GM21526 (cell line): ENCODE data around the gene PIM3.

Experiments used
- ATAC-seq: cut with Tn5 transposase; IDR thresholded peaks from one replicate; pipeline ENCODE4 v1.9.1; 2021; ENCODE audit warnings: moderate library complexity; ENCODE audit not compliant: unreplicated experiment, low FRiP score

PIM3 gene

DNA sequence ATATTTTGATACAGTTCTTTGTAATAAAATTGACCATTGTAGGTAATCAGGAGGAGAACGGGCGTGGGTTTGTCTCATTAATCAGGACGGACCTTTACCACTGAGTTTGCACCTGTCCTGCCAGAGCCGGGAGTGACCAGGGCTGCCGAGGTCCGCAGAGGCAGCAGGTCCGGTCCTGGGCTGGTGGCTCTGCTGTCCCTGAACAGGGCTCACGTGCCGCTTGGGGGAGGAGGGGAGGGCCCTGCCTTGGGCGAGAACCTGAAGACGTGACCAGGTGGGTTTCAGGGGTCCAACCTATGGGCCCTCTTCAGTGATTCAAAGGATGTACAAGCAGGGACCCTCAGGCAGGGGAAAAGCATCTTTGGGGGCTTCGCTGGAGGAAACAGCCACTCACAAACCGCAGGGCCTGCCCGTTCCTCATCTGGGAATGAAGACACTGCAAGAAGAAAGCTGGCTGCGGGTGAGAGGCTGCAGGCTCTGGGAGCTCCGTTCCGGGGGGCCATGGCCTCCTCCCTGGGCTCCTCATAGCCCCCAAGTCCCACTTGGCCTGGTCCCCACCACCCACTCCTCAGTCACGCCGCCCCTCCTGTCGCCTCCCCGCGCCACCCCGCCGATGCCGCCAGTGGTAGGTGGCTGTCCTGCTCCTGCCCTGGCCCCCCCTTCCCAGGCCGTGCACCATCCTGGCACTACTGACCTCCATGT lies 32.9 kb upstream of the PIM3 start:
- no peak for ATAC-seq

DNA sequence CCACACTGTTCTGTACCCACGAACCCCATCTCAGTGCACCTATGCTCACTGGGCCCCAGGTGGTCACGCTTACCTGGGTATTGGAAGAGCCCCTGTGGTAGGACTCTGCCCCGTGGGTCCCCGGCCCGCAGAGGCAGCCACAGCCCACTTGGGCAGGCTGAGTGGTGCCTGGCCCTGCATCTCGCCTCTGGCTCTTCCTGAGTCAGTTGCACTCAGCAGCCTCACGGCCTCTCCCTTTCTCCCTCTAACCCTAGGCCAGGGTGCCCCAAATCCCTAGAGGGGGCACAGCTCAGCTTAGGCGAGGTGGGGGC lies 32.4 kb upstream of the PIM3 start:
- ATAC-seq: no peak

DNA sequence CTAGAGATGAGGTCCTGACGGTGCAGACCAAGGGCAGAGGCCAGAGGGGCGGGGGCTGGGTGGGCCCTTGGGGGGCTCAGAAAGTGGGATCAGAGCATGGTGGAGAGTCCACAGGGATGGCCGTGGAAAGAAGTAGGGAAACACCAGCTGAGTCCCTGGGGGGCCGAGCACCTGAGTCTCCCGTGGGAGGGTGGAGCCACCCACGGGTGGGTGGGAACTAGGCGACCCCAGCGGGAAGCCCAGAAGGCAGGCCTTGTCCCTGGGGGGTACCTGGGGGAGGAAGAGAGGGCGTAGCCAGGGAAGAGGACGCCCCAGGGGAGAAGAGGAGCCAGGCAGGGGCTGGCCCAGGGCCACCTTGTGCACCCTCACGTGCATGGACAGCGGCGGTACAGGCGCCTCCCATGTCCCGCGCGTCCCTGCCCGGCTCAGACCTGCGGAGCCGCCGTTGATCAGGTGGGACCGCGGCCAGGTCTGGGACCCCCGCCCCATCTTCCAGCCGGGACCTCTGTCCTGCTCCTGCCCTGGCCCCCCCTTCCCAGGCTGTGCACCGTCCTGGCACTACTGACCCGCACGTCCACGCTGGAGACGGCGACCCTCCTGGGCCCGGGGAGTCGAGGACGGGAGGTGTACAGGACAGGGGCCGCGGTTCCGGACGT lies 31.9 kb upstream of the PIM3 start:
- no peak for ATAC-seq

DNA sequence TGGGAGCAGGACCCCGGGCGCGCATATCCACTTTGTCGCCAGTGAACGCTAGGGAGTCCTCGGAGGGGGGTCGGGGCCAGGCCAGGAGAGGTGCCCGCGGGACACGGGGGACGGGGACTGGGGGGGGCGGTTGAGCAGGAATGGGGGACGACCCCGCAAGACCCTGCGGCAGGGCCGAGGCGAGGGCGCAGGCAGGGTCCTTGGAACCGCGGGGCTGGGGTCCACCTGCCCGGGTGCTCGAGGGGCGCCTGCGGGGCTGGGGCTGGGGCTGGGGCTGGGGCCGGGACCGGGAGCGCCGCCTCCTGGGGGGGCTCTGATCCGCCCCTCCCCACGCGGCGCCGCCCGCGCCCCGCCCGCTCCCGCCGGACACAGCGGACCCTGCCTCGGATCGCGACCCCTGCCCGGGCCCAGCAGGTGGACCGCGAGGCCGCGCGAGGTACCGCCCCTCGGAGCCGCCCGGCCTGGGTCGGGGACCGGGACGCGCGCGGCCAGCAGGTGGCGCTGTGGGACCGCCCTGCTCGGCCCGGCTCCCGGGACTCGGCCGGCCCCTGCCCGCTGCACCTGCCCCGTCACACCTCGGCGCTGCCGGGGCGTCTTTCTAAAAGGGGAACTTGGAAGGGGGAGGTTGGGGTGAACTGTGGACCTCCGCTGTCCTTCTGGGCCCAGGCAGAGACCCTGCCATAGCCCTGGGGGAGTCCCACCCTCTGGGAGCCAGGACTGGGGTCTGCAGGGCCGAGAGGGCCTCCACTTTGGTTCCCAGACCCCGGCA lies 31.2 kb upstream of the PIM3 start:
- no peak for ATAC-seq

DNA sequence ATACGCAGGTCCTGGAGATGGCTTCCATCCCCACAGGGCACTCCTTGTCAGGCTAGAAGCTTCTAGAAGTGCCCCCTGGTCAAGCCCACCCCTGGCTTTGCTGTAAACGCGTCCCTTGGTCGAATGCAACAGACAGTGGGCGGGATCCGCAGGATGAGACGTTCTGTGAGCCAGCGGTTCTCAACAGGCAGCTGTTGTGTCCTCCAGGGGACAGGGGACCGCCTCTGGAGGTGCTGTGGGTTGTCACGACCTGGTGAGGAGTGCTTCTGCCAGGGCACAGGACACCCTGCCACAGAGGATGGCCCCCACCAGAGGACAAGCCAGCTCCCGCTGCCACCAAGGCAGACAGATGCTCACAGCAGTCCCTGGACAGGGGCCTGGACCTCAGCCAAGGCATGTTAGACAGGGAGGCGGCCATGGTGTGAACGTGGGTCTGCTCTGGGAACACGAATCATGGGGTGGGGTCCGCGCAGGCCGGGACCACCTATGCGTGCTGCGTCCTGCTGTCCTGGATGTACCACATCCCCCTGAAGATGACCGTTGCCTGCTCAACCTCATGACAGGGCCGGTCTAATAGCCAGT lies 30.5 kb upstream of the PIM3 start:
- no peak for ATAC-seq

DNA sequence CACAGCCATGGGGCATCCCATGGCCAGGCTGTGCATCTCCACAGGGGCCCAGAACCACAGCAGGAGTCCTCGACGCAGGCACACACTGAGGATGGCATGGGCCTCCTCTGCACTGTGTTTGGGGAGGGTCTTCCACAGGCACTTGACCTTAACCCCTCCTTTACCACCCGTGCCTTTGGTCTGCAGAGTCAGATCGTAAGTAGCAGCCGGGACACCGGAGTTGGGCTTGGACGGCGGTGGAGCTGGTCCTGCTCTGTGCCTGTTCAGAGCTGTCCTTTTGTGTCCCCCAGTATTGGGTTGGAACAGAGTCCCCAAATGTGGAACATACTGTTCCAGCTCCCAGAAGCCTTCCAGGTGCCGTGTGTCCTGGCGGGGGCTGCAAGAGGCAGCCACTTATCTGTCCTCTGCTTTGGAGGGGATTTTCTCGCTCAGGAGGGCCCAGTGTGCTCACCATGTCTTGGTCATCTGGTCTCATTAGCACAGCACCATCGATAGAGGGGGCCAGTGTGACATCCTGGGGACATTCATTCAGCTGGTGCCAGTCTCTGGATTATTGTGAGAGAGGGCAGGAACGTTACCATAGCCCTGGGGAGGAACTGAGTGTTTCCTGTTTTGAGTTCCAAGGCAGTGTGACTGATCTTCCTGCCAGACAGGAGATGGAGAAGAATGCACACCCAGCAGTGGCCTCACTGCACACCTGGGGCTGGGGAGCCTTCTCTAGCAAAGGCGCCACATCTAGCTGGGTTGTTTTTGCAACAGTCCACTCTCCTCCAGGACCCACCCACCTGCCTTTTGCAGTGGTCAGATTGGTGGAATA lies 29.8 kb upstream of the PIM3 start:
- ATAC-seq: no peak

DNA sequence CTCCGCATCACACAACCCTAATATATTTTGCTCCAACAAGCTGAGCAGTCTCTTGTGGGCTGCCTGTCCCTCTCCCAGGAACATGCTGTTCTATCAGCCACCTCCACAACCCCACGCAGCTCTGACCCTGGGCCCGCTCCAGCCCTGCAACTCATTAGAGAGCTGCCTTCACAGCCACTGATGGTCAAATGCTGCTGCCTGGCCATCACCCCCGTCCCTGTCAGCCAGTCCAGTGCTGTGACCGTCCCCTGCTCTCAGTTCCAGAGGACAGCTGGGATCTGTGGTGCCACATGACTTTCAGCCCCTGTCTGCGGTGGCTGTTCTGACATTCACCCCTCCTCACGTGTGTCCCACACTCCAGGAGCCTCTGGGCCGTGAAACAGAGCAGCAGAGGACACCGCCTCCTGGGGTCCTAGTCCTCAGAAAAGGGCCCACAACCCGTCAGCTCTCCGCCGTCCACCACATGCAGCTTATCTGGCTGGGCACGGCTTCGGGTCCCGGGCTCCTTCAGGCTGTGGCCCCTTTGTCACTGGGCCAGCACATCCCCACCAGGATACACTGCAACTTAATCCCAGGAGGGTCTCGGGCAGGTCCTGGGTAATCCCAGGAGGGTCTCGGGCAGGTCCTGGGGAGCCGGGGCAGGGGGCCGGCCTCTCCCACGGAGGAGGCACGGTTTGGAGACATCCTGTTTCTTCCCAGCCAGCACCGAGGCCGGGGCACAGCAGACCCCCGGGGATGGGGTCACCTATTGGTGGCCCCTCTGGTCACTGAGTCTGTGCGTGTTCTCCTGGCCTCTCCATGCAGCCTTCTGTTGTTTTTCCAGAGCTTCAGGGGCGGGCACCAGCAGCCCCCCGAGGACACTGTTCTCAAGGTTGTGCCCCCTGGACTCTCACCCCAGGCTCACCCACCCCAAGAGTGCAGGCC lies 27.1 kb upstream of the PIM3 start:
- ATAC-seq: no peak

DNA sequence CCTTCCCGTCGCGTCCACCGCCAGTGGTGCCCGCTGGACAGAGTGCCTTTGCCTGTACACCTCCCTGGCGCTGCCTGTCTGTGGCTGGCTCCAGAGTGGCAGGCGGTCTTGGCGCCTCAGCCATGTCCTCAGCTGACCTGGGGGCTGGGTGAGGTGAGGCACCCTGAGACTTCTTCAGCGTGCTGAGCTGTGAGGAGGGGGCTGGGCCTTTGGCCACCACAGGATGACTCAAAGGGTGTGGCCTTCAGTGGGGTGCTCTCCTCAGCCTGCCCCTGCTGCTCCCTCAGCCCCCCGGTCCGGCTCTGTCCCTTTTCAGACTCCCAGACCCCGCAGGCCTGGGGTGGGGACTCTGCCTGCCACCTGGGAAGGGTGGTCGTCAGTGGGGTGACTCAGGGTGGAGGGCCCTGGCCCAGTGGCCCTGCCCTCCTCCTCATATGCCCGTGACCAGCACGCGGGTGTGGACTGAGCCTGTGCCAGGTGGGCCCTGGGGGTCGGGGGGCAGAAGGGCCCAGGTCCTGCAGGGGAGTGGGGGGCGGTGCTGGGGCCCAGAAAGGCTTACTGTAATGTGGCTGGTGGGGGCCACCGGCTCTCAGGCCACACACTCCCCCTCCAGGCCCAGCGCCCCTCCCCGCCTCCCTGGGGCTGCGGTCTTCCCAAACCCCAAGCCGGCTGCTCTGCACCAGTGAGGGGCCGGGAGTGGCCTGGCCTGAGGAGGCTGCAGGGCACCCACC lies 26.2 kb upstream of the PIM3 start:
- no peak for ATAC-seq

DNA sequence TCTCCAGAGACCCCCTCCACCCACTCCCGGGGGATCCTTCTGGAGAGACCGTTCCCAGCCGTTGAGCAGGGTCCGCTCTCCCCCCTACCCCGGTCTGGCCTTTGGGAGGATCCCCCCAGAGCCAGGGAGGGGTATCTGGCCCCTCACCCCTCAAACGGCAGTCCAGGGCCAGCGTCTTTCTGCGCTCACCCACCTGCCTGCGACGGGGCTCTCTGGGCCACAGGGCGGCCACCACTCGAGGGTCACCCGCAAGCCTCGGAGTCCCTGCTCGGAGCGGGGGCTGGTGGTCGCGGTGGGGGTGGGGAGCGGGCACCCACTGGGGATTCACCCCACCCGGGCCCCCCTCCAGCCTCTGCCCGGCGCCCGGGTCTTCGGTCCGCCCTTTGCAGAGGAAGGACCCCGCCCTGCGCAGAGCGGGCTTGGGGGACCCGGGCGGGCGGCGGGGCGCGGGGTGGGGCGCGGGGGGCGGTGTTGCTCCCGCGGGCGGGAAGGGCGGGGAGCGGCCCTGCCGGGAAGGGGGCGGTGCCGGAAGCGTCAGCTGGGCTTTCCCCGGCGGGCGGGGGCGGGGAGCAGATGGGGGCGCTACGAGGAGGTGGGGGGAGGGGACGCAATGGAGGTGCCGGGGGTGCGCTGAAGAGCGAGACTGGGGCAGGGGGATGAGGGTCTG lies 25.5 kb upstream of the PIM3 start:
- ATAC-seq: no peak

DNA sequence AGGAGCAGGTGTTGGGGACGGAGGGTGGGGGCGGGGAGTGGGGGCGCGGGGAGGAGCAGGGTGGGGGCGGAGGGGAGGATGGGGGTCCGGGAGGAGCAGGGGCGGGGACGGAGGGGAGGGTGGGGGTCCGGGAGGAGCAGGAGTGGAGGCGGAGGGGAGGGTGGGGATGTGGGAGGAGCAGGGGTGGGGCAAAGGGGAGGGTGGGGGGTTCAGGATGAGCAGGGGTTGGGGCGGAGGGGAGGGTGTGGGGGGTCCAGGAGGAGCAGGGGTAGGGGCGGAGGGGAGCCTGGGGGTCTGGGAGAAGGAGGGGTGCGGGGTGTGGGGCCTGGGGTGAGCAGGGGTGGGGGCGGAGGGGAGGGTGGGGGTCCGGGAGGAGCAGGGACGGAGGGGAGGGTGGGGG lies 25.0 kb upstream of the PIM3 start:
- no peak for ATAC-seq

DNA sequence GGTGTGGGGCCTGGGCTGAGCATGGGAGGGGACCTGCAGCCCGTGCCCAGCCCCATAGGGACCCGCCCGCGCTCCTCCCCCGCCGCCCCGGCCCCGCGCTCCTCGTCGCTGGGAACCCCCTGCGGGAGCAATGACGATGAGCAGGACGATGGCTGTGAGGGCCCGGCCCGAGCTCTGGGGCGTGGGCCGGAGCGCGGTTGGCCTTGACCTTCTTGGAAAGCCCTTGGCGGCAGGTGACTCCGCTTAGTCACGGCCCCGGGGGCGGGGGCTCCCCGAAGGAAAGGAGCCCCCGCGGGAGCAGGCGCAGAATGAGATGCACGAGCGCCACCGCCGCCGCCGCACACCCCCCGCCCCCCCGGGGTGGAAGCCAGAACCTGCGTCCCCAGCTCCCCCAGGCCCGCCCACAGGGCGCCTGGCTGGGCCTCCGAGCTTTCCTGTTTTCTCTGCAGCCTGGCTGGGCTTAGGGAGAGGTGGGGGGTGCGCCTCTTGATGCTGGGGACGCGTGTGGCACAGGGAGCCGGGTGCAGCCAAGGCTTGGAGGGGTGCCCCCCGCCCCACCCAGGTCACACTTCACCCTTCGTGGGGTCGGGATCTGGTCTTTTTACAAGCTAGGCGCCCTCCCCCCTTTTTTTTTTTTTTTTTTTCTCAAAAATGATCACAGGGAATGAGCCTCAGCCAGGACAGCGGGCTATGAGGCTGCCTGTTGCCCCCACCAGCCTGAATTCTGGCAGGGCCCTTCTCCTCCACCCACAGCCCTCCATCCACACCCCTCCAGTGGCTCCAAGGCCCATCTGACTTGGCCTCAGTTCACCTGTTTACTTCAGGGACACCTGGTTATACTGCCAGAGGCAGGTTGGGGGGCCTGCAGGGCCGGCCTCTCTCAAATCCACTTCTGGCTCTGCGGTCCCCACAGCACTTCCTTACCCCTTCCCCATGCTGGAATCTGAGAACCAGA lies 24.3 kb upstream of the PIM3 start:
- peak; percentile 50 for ATAC-seq

DNA sequence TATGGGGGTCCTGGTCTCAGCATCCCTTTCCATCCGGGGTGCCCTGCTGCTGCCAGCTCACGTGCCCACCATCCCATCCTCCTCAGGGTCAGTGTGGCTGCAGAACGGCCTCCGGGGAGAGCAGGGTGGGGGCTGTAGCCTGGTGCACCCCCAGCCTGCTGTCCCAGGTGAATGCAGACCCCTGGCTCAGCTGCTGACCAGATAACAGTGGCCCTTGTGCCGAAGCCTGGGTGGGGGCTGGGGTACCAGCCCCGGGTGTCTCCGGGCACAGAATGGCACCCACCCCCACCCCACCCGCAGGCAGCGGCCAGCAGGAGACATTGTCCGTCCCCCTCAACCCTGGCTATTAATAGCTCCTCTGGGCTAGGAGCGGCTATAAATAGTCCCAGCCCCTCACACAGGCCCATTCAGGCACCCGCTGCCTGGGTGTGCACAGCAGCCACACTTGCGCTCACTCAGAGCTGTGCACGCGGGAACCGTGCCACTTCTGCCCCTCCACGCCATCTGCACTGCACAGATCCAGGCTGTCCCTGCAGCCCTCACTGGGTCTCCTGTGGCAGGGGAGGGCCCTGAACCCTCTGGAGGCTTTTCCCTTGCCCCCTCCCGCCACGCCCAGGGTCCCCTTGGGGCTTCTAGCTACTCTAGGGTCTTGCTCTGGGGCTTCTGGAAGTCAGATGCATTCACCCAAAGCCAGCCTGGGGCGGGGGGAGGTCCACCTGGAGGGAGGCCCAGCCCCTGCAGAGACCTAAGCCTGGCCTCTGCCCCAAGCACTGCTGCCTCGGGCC lies 23.4 kb upstream of the PIM3 start:
- no peak for ATAC-seq

DNA sequence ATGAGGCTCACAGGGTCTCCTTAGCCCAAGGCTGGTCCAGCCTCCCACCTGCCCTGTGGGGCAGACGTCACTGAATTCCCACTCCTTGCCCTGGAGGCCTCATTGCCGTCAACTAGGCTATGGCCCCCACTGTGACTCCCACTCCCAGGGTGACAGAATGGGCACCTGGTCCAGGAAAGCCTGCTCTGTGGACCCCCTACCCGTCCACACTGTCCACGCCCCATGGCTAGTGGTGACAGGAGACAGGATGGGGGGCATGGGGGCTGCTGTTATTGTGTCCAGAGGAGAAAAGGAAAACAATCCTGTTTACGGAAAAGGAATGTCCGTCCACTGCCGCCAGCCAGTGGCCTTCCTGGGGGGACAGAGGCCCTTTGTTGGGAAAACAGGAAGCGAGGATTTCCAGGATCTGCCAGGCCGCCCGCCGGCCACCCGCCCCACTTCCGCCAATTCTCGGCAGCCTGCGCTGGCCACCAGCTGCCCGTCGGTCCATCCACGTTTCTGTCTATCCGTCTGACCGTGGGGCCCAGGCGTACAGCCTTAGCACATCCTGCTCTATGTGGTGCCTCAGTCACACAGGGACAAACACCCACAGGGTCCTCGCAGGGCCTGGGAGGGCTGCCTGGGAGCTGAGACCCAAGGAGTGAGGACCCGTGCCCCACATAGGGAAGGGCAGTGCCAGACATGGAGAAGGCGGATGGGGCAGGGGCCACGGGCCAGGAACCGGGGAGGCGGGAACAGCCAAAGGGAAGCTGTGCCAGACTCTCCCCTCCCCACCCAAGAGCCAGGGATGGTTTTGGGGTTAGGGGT lies 22.6 kb upstream of the PIM3 start:
- no peak for ATAC-seq

DNA sequence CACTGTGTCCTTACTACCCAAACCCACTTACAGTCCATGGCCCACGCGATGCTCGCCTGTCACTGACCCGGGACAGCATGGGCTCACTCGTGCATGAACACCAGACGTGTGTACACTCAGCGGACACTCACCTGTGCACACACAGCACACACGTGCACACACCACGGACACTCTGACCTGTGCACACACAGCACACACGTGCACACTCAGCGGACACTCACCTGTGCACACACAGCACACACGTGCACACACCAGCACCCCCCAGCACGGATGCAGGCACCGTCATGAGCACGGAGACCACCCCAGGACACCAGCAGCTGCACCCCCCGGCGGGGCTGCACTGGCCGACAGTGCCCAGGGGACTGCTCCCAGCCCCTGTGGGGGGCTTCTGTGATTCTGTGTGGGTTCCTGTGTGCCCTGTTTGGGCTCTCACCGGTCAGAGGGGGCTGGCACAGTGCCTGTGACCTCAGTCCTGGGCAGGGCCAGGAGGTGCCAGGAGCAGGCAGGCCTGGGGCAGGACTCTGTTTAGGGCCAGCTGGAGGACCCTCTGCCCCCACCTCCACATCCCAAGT lies 21.9 kb upstream of the PIM3 start:
- ATAC-seq: no peak

DNA sequence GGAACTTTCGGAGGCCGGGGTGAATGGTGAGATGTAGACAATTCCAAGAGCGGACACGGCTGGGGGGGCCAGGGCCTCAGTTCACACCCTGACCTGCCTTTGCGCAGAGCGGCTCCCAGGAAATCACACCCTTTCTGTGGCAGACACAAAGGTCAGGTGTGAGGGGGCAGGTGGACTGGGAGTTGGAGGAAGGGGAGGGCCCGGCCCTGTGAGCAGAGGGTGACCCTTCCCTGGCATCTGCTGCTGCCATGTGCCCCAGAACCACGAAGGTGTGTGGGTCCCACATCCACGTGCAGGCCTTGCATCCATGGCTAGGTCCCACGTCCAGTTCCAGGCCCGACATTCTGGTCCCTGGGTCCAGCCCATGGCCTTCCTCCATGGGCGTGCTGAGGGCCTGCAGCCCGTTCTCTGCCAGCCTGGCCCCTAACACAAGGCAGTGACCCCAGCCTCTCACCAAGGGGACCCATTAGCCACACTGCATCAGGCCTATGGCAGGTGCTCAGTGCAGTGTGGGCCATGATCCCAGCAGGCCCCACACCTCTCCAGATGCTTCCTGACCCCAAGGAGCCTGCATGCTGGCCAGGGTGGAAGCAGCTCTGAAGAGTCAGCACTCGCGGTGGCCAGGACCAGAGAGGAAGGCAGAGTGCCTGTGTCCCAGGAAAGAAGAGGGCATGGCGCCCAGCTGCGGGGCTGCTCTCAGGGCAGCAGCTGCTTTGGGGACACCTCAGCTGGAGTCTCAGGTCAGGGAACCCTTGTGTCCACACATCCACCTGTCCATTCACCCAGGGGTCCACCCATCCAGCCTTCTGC lies 18.9 kb upstream of the PIM3 start:
- ATAC-seq: no peak
